Stimulated activated naive CD4-positive, alpha-beta T cell (primary cell): ENCODE measurements around the gene ANKRD2.
"Not testable (repeated sequence)": the region's sequence is repeated elsewhere in the genome, so short reads cannot be mapped to it uniquely, and the experiment has no call there.

Experiments
- DNase-seq, 6 experiments: peaks; one replicate each; lab custom pipeline; 2025; lab: John Stamatoyannopoulos, UW

ANKRD2 gene

GRCh38 chr10:97546456-97547270 lies 25.9 kb upstream of the ANKRD2 start:
- DNase-seq, result no peak

GRCh38 chr10:97547271-97547600 lies 25.3 kb upstream of the ANKRD2 start:
- DNase-seq, result no peak

GRCh38 chr10:97547962-97548361 lies 24.6 kb upstream of the ANKRD2 start:
- no peak for DNase-seq

- DNase-seq, result no peak
Observed at GRCh38 chr10:97548828-97549455, 23.6 kb upstream of the ANKRD2 start.

- DNase-seq, result no peak
Observed at GRCh38 chr10:97549587-97550322, 22.8 kb upstream of the ANKRD2 start.

GRCh38 chr10:97550336-97551149 lies 22.0 kb upstream of the ANKRD2 start:
- DNase-seq, result no peak

GRCh38 chr10:97551271-97551670 lies 21.3 kb upstream of the ANKRD2 start:
- DNase-seq, result no peak

- DNase-seq, result peak in 5 of 6 experiments; percentile 15 to 60 (median 27)
Observed at GRCh38 chr10:97553575-97554031, 19.0 kb upstream of the ANKRD2 start.

GRCh38 chr10:97554336-97554735 lies 18.2 kb upstream of the ANKRD2 start:
- not testable (repeated sequence) for DNase-seq

- not testable (repeated sequence) for DNase-seq
Observed at GRCh38 chr10:97555541-97555940, 17.0 kb upstream of the ANKRD2 start.

- not testable (repeated sequence) for DNase-seq
Observed at GRCh38 chr10:97560731-97561381, 11.7 kb upstream of the ANKRD2 start.

- DNase-seq, result not testable (repeated sequence)
Observed at GRCh38 chr10:97561386-97562077, 11.0 kb upstream of the ANKRD2 start.

GRCh38 chr10:97562329-97562728 lies 10.2 kb upstream of the ANKRD2 start:
- not testable (repeated sequence) for DNase-seq

- no peak for DNase-seq
Observed at GRCh38 chr10:97563337-97563736, 9.2 kb upstream of the ANKRD2 start.

GRCh38 chr10:97564776-97565175 lies 7.8 kb upstream of the ANKRD2 start:
- DNase-seq, result no peak

- DNase-seq, result no peak
Observed at GRCh38 chr10:97566336-97566996, 6.1 kb upstream of the ANKRD2 start.

- DNase-seq, result no peak
Observed at GRCh38 chr10:97567891-97568290, 4.7 kb upstream of the ANKRD2 start.

GRCh38 chr10:97570146-97570788 lies 2.3 kb upstream of the ANKRD2 start:
- no peak for DNase-seq

- DNase-seq, result no peak
Observed at GRCh38 chr10:97570789-97571471, 1.6 kb upstream of the ANKRD2 start.
